GM23338 (cell line): ENCODE results near the gene OR2T1.

ENCODE experiments used
- CTCF ChIP-seq, 2 experiments: fragments of 200-600 bp in 1 of 2; sonication (generic) in 1 of 2; conservative IDR thresholded peaks; 2 replicates each; pipeline versions ENCODE4 v1.5.1 to v1.6.1; 2016 to 2017; ENCODE audit warnings: antibody characterized with exemption in 2 of 2, low read depth in 2 of 2, mild to moderate bottlenecking in 2 of 2, moderate library complexity in 1 of 2
- EZH2 ChIP-seq: fragments of 200-600 bp; sonication (generic); IDR thresholded peaks from one replicate; pipeline ENCODE4 v1.8.0; 2017; ENCODE audit warnings: antibody characterized with exemption, mild to moderate bottlenecking, low read depth; ENCODE audit not compliant: unreplicated experiment
- JUNB ChIP-seq: IDR thresholded peaks from one replicate; pipeline ENCODE4 v1.6.1; 2016; ENCODE audit warnings: antibody characterized with exemption; ENCODE audit not compliant: unreplicated experiment
- POLR2AphosphoS5 ChIP-seq: IDR thresholded peaks from 2 replicates; pipeline ENCODE4 v1.6.1; 2016; ENCODE audit warnings: antibody characterized with exemption, low read depth
- REST ChIP-seq: IDR thresholded peaks from one replicate; pipeline ENCODE4 v1.6.1; 2018; ENCODE audit warnings: antibody characterized with exemption; ENCODE audit not compliant: unreplicated experiment
- STAT1 ChIP-seq: IDR thresholded peaks from one replicate; pipeline ENCODE4 v1.6.1; 2016; ENCODE audit warnings: antibody characterized with exemption; ENCODE audit not compliant: unreplicated experiment

GRCh38 chr1:248380854-248381253, 22.0 kb upstream of the OR2T1 start:
- TF ChIP-seq CTCF (conservative IDR thresholded peaks at IDR 0.05; ENCODE audit: low read depth in 2 of 2): no peak
- no peak for TF ChIP-seq EZH2
- no peak for TF ChIP-seq REST
- no peak for TF ChIP-seq STAT1
- TF ChIP-seq JUNB: no peak
- TF ChIP-seq POLR2AphosphoS5: no peak
